Suppressor macrophage treated with lipopolysaccharide for 4 hours (primary cell): Measurements from ENCODE around the gene HMGN5.

Experiments used
- DNase-seq: peaks from one replicate; pipeline ENCODE4 v3.0.0-alpha.2; 2020

The HMGN5 gene

DNA sequence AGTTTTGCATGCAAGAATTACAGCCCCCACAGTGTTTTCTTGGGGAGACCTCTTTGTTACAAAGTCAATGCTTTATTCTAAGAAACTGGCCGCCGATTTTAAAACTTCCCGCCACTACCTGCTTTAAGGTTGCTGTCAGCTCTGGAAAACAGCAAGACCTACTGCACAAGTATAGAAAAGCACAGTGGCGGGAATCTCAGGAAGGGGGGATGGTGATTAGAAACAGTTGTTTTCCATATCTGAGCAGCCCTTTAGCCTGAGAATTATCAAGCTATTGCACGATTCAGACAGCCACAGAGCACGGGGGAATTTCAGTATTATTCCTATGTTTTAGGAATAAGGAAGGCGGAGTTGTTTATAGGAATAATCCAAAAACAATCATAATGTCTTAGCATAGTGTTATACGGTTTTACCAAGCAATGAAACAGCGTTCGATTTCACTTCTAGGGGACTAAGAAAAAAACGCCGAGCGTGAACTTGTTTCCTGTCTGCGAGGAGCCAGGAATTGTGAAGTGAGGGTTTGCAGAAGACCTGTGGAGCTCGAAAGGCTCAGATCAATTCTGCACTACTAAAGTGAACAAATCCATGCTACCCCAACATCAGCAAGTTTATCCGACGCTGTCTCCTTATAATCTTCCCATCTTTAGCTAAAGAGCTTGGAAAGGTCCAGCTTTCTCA, 81.3 kb downstream of the HMGN5 start:
- DNase-seq: peak; percentile 5

- no peak for DNase-seq
Measured at GRCh38 chrX:81114757-81115156, 87.0 kb downstream of the HMGN5 start.

GRCh38 chrX:81110286-81110685, 91.4 kb downstream of the HMGN5 start:
- DNase-seq: no peak

GRCh38 chrX:81082649-81083048, 119.1 kb downstream of the HMGN5 start:
- DNase-seq: no peak
